ENCODE measurements around the gene AFAP1.

- TF ChIP-seq CTCF (conservative IDR thresholded peaks at IDR 0.05; ENCODE audit: low read length) (no peak), EZH2phosphoT487 (IDR thresholded peaks at IDR 0.05; ENCODE audit: borderline replicate concordance) (no peak)
These were observed 136.3 kb downstream of the AFAP1 start for GRCh38 chr4:7803371-7803770.

Data from Loucy (cell line).